ENCODE results near the gene LHX6.

Gene LHX6

GRCh38 chr9:122234022-122234748 lies 5.4 kb upstream of the LHX6 start:
- DNase-seq (ENCODE audit: low read depth in 2 of 2) = no peak

GRCh38 chr9:122232796-122233306 lies 4.1 kb upstream of the LHX6 start:
- DNase-seq (ENCODE audit: low read depth in 2 of 2) = no peak

- DNase-seq (ENCODE audit: low read depth in 2 of 2) = no peak
These were observed 704 bp upstream of the LHX6 start for GRCh38 chr9:122229485-122229837.

GRCh38 chr9:122228191-122228567 lies 578 bp downstream of the LHX6 start:
- no peak for DNase-seq (ENCODE audit: low read depth in 2 of 2)

- no peak for DNase-seq (ENCODE audit: low read depth in 2 of 2)
These were observed 1.2 kb downstream of the LHX6 start for GRCh38 chr9:122227575-122227900.

GRCh38 chr9:122226758-122227574 lies 1.8 kb downstream of the LHX6 start:
- DNase-seq (ENCODE audit: low read depth in 2 of 2) = no peak

GRCh38 chr9:122226142-122226757 lies 2.5 kb downstream of the LHX6 start:
- no peak for DNase-seq (ENCODE audit: low read depth in 2 of 2)

GRCh38 chr9:122225312-122226141 lies 3.2 kb downstream of the LHX6 start:
- no peak for DNase-seq (ENCODE audit: low read depth in 2 of 2)

GRCh38 chr9:122223435-122223834 lies 5.3 kb downstream of the LHX6 start:
- no peak for DNase-seq (ENCODE audit: low read depth in 2 of 2)

- no peak for DNase-seq (ENCODE audit: low read depth in 2 of 2)
These were observed 6.0 kb downstream of the LHX6 start for GRCh38 chr9:122222791-122223190.

- DNase-seq (ENCODE audit: low read depth in 2 of 2) = no peak
These were observed 7.5 kb downstream of the LHX6 start for GRCh38 chr9:122221183-122221811.

- DNase-seq (ENCODE audit: low read depth in 2 of 2) = no peak
These were observed 8.0 kb downstream of the LHX6 start for GRCh38 chr9:122220673-122221182.

- no peak for DNase-seq (ENCODE audit: low read depth in 2 of 2)
These were observed 8.7 kb downstream of the LHX6 start for GRCh38 chr9:122219856-122220672.

- DNase-seq (ENCODE audit: low read depth in 2 of 2) = no peak
These were observed 9.6 kb downstream of the LHX6 start for GRCh38 chr9:122218935-122219855.

- DNase-seq (ENCODE audit: low read depth in 2 of 2) = no peak
These were observed 10.5 kb downstream of the LHX6 start for GRCh38 chr9:122218071-122218934.

- no peak for DNase-seq (ENCODE audit: low read depth in 2 of 2)
These were observed 11.1 kb downstream of the LHX6 start for GRCh38 chr9:122217640-122218039.

- DNase-seq (ENCODE audit: low read depth in 2 of 2) = no peak
These were observed 11.8 kb downstream of the LHX6 start for GRCh38 chr9:122216798-122217418.

Data from activated CD8-positive, alpha-beta memory T cell treated with anti-CD3 and anti-CD28 coated beads for 4 hours (primary cell).